Measurements from ENCODE around the gene MAP3K2.

Gene MAP3K2

GRCh38 chr2:127280693-127281092 lies 107.1 kb downstream of the MAP3K2 start:
- DNase-seq = no peak

- no peak for DNase-seq
Observed at GRCh38 chr2:127279781-127280180, 108.0 kb downstream of the MAP3K2 start.

GRCh38 chr2:127278959-127279358 lies 108.8 kb downstream of the MAP3K2 start:
- no peak for DNase-seq

GRCh38 chr2:127277028-127277427 lies 110.7 kb downstream of the MAP3K2 start:
- no peak for DNase-seq

- no peak for DNase-seq
Observed at GRCh38 chr2:127275789-127276188, 112.0 kb downstream of the MAP3K2 start.

GRCh38 chr2:127275356-127275755 lies 112.4 kb downstream of the MAP3K2 start:
- no peak for DNase-seq

GRCh38 chr2:127270663-127271062 lies 117.1 kb downstream of the MAP3K2 start:
- peak; percentile 39 for DNase-seq

GRCh38 chr2:127261804-127262406 lies 125.9 kb downstream of the MAP3K2 start:
- DNase-seq = no peak

GRCh38 chr2:127259355-127259754 lies 128.4 kb downstream of the MAP3K2 start:
- DNase-seq = no peak

GRCh38 chr2:127256866-127257265 lies 130.9 kb downstream of the MAP3K2 start:
- no peak for DNase-seq

GRCh38 chr2:127256381-127256780 lies 131.4 kb downstream of the MAP3K2 start:
- no peak for DNase-seq

GRCh38 chr2:127255721-127256120 lies 132.1 kb downstream of the MAP3K2 start:
- no peak for DNase-seq

GRCh38 chr2:127255146-127255545 lies 132.6 kb downstream of the MAP3K2 start:
- DNase-seq = no peak

- DNase-seq = no peak
Observed at GRCh38 chr2:127254386-127254981, 133.3 kb downstream of the MAP3K2 start.
